GM23338 (cell line): ENCODE measurements around the gene RIPPLY2. TPM values are rescaled to one million over a fixed set of nuclear protein-coding genes. Genes with fewer than 3 reads are reported as not detected.

Source experiments
- JUNB ChIP-seq: IDR thresholded peaks from one replicate; pipeline ENCODE4 v1.6.1; 2016; ENCODE audit warnings: antibody characterized with exemption; ENCODE audit not compliant: unreplicated experiment
- STAT1 ChIP-seq: IDR thresholded peaks from one replicate; pipeline ENCODE4 v1.6.1; 2016; ENCODE audit warnings: antibody characterized with exemption; ENCODE audit not compliant: unreplicated experiment
- polyA plus RNA-seq: library from polyadenylated mRNA; unstranded; fragments of >200 nt; fragmentation: Nextera tagmentation; extraction: Ambion mirVana; gene quantifications from 2 replicates; pipeline ENCODE4 v1.2.1, GENCODE V29; 2016
- total RNA-seq: library from RNA; depleted of rRNA; stranded (reverse); fragments of >200 nt; shearing (Covaris generic); gene quantifications from 2 replicates; pipeline ENCODE4 v1.2.3, GENCODE V29; 2014
- TF ChIP-seq, protein P1 (sequence below): IDR thresholded peaks from one replicate; pipeline ENCODE4 v1.6.1; 2018; ENCODE audit warnings: antibody characterized with exemption; ENCODE audit not compliant: unreplicated experiment
- TF ChIP-seq, protein P2 (sequence below): fragments of 250-450 bp; sonication (Bioruptor Pico); IDR thresholded peaks from 2 replicates; pipeline ENCODE4 v1.5.0; 2020; ENCODE audit warnings: mild to moderate bottlenecking, moderate library complexity

RIPPLY2 gene
- total and polyA plus RNA-seq, 2 experiments from 2014 or later: 3.4 to 4.0 TPM

DNA sequence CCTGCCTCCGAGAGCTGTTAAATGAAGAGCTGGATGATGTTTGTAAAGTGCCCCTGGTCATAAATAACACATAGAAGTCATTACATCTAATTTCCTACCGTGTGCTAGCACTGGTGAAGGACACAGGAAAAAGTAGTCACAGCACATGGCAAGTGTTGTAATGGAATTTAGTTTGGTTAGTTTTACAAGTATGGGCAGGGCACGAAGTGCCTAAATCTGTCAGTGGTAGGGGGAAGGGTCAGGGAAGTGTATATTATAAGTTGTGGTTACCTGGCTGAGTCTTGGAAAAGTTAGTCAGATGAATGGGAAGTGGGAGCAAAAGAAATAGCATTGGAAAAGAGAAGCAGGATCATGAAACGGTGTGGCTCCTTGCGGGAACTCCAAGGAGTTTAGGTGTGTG is 1.6 kb downstream of the RIPPLY2 start (continued):
- TF ChIP-seq, protein P1, sequence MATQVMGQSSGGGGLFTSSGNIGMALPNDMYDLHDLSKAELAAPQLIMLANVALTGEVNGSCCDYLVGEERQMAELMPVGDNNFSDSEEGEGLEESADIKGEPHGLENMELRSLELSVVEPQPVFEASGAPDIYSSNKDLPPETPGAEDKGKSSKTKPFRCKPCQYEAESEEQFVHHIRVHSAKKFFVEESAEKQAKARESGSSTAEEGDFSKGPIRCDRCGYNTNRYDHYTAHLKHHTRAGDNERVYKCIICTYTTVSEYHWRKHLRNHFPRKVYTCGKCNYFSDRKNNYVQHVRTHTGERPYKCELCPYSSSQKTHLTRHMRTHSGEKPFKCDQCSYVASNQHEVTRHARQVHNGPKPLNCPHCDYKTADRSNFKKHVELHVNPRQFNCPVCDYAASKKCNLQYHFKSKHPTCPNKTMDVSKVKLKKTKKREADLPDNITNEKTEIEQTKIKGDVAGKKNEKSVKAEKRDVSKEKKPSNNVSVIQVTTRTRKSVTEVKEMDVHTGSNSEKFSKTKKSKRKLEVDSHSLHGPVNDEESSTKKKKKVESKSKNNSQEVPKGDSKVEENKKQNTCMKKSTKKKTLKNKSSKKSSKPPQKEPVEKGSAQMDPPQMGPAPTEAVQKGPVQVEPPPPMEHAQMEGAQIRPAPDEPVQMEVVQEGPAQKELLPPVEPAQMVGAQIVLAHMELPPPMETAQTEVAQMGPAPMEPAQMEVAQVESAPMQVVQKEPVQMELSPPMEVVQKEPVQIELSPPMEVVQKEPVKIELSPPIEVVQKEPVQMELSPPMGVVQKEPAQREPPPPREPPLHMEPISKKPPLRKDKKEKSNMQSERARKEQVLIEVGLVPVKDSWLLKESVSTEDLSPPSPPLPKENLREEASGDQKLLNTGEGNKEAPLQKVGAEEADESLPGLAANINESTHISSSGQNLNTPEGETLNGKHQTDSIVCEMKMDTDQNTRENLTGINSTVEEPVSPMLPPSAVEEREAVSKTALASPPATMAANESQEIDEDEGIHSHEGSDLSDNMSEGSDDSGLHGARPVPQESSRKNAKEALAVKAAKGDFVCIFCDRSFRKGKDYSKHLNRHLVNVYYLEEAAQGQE: no peak
- TF ChIP-seq, protein P2, sequence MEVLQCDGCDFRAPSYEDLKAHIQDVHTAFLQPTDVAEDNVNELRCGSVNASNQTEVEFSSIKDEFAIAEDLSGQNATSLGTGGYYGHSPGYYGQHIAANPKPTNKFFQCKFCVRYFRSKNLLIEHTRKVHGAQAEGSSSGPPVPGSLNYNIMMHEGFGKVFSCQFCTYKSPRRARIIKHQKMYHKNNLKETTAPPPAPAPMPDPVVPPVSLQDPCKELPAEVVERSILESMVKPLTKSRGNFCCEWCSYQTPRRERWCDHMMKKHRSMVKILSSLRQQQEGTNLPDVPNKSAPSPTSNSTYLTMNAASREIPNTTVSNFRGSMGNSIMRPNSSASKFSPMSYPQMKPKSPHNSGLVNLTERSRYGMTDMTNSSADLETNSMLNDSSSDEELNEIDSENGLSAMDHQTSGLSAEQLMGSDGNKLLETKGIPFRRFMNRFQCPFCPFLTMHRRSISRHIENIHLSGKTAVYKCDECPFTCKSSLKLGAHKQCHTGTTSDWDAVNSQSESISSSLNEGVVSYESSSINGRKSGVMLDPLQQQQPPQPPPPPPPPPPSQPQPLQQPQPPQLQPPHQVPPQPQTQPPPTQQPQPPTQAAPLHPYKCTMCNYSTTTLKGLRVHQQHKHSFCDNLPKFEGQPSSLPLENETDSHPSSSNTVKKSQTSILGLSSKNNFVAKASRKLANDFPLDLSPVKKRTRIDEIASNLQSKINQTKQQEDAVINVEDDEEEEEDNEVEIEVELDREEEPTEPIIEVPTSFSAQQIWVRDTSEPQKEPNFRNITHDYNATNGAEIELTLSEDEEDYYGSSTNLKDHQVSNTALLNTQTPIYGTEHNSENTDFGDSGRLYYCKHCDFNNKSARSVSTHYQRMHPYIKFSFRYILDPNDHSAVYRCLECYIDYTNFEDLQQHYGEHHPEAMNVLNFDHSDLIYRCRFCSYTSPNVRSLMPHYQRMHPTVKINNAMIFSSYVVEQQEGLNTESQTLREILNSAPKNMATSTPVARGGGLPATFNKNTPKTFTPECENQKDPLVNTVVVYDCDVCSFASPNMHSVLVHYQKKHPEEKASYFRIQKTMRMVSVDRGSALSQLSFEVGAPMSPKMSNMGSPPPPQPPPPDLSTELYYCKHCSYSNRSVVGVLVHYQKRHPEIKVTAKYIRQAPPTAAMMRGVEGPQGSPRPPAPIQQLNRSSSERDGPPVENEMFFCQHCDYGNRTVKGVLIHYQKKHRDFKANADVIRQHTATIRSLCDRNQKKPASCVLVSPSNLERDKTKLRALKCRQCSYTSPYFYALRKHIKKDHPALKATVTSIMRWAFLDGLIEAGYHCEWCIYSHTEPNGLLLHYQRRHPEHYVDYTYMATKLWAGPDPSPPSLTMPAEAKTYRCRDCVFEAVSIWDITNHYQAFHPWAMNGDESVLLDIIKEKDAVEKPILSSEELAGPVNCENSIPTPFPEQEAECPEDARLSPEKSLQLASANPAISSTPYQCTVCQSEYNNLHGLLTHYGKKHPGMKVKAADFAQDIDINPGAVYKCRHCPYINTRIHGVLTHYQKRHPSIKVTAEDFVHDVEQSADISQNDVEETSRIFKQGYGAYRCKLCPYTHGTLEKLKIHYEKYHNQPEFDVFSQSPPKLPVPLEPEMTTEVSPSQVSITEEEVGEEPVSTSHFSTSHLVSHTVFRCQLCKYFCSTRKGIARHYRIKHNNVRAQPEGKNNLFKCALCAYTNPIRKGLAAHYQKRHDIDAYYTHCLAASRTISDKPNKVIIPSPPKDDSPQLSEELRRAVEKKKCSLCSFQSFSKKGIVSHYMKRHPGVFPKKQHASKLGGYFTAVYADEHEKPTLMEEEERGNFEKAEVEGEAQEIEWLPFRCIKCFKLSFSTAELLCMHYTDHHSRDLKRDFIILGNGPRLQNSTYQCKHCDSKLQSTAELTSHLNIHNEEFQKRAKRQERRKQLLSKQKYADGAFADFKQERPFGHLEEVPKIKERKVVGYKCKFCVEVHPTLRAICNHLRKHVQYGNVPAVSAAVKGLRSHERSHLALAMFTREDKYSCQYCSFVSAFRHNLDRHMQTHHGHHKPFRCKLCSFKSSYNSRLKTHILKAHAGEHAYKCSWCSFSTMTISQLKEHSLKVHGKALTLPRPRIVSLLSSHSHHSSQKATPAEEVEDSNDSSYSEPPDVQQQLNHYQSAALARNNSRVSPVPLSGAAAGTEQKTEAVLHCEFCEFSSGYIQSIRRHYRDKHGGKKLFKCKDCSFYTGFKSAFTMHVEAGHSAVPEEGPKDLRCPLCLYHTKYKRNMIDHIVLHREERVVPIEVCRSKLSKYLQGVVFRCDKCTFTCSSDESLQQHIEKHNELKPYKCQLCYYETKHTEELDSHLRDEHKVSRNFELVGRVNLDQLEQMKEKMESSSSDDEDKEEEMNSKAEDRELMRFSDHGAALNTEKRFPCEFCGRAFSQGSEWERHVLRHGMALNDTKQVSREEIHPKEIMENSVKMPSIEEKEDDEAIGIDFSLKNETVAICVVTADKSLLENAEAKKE (CRISPR knock-in tag): no peak
- TF ChIP-seq JUNB (no peak), STAT1 (no peak)
